ENCODE results near the gene THBD.

THBD gene

DNA sequence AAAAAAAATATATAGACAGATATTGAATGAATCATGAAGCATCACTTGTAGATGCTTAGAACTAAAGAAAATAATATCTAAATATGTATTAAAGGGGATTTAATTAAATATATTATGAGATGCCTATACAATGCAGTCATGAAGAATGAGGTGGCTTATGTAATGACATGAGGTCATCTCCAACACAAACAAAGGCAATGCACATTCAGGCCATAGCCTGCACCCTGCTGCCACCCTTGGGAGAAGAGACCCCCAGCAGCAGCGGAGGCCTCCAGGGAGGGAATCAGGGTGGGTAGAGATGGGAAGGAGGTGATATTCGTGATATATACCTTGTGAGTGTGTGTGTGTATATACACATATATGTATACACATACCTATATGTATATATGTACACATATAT is 40.8 kb downstream of the THBD start:
- Histone ChIP-seq H3K36me3 (replicated peaks; ENCODE audit: low read depth, low read length) (no peaks in the 10 kb centered on the region), H3K4me3 (ENCODE audit: low read length) (no peak overlapping the region), H3K27ac (ENCODE audit: low read length) (no peak overlapping the region), H4K20me1 (ENCODE audit: insufficient read depth, low read length) (no peaks in the 10 kb centered on the region), H3K4me2 (ENCODE audit: low read length) (no peak overlapping the region), H3K9ac (ENCODE audit: low read length) (no peak overlapping the region), H3K9me3 (ENCODE audit: insufficient read depth, low read length) (no peaks in the 10 kb centered on the region), H3K79me2 (ENCODE audit: low read length) (no peaks in the 10 kb centered on the region), H2AFZ (ENCODE audit: low read depth, low read length) (no peak overlapping the region), H3K4me1 (ENCODE audit: low read length) (no peaks in the 10 kb centered on the region), H3K27me3 (ENCODE audit: low read depth, low read length) (peaks cover 9% of the 10 kb centered on the region; the same call in 1 of the 2 replicates)
- TF ChIP-seq, protein P1, sequence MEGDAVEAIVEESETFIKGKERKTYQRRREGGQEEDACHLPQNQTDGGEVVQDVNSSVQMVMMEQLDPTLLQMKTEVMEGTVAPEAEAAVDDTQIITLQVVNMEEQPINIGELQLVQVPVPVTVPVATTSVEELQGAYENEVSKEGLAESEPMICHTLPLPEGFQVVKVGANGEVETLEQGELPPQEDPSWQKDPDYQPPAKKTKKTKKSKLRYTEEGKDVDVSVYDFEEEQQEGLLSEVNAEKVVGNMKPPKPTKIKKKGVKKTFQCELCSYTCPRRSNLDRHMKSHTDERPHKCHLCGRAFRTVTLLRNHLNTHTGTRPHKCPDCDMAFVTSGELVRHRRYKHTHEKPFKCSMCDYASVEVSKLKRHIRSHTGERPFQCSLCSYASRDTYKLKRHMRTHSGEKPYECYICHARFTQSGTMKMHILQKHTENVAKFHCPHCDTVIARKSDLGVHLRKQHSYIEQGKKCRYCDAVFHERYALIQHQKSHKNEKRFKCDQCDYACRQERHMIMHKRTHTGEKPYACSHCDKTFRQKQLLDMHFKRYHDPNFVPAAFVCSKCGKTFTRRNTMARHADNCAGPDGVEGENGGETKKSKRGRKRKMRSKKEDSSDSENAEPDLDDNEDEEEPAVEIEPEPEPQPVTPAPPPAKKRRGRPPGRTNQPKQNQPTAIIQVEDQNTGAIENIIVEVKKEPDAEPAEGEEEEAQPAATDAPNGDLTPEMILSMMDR (IDR thresholded peaks at IDR 0.05; ENCODE audit: low read depth, low read length), result no peak
- TF ChIP-seq EZH2phosphoT487 (IDR thresholded peaks at IDR 0.05; ENCODE audit: low read depth), result no peak

DNA sequence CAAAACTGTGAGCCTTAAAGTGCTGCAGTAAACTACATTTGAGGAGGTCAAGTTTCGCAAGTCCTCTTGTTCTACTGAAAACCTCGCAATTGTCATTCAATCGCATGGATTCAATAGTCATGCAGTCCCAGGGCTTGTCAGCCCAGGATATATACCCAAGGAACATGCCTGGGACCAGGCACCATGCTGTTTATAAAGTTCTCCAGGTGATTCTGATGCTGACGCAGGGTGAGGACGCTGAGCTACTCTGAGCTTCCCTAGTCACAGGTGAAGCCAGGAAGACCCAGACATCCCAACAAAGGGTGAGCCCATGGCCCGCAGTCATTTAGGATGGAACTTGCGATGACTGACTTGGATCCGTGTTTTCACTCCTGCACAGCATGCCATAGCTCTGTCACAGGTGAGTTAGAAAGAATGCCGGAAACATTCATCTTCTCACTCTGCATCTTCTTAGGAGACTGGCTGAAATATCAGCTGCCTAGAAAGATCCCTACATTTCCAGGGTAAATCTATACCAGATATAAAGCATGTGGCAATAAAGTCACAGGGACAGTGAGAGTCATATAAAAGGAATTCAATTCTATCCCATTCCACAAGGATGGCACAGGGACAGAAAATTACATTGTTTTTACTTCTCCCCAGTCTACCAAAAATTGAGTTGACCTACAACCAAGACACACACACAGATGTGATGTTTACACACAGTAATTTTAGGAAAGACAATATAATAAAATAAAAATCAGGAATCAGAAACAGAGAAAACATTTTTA is 41.4 kb downstream of the THBD start:
- Histone ChIP-seq H2AFZ (ENCODE audit: low read depth, low read length) (no peak overlapping the region), H3K9me3 (ENCODE audit: insufficient read depth, low read length) (no peaks in the 10 kb centered on the region), H3K79me2 (ENCODE audit: low read length) (no peaks in the 10 kb centered on the region), H3K27ac (ENCODE audit: low read length) (no peak overlapping the region), H3K36me3 (replicated peaks; ENCODE audit: low read depth, low read length) (no peaks in the 10 kb centered on the region), H3K4me1 (ENCODE audit: low read length) (no peaks in the 10 kb centered on the region), H4K20me1 (ENCODE audit: insufficient read depth, low read length) (no peaks in the 10 kb centered on the region), H3K9ac (ENCODE audit: low read length) (no peak overlapping the region), H3K4me2 (ENCODE audit: low read length) (no peak overlapping the region), H3K4me3 (ENCODE audit: low read length) (no peak overlapping the region), H3K27me3 (ENCODE audit: low read depth, low read length) (peaks cover 9% of the 10 kb centered on the region; the same call in 1 of the 2 replicates)
- TF ChIP-seq, protein P1 (IDR thresholded peaks at IDR 0.05; ENCODE audit: low read depth, low read length), result no peak
- TF ChIP-seq EZH2phosphoT487 (IDR thresholded peaks at IDR 0.05; ENCODE audit: low read depth), result no peak

DNA sequence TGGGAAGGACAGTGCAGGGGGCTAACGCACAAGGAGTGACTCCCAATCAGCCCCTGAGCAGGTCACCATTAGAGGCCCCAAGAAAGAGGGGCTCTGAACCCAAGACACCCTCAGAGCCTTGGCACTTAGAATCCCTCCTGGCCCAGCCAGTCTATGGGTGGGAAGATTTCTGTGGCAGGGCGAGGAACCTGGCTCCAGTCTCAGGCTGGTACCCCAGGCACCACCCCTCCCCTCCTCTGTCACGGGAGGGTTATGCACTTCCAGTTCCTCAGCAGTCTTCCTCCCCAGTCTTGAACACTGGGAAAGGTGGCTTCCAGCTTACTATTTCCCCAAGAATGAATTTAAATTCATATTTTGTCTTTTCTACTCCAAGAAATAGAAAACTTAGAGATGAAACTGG is 42.0 kb downstream of the THBD start:
- Histone ChIP-seq H3K4me3 (ENCODE audit: low read length) (no peak overlapping the region), H4K20me1 (ENCODE audit: insufficient read depth, low read length) (no peaks in the 10 kb centered on the region), H3K36me3 (replicated peaks; ENCODE audit: low read depth, low read length) (no peaks in the 10 kb centered on the region), H3K27ac (ENCODE audit: low read length) (no peak overlapping the region), H3K9ac (ENCODE audit: low read length) (no peak overlapping the region), H3K4me1 (ENCODE audit: low read length) (no peaks in the 10 kb centered on the region), H3K4me2 (ENCODE audit: low read length) (no peak overlapping the region), H2AFZ (ENCODE audit: low read depth, low read length) (no peak overlapping the region), H3K79me2 (ENCODE audit: low read length) (no peaks in the 10 kb centered on the region), H3K27me3 (ENCODE audit: low read depth, low read length) (peaks cover 9% of the 10 kb centered on the region; the same call in 1 of the 2 replicates), H3K9me3 (ENCODE audit: insufficient read depth, low read length) (no peaks in the 10 kb centered on the region)
- no peak for TF ChIP-seq EZH2phosphoT487 (IDR thresholded peaks at IDR 0.05; ENCODE audit: low read depth)
- TF ChIP-seq, protein P1 (IDR thresholded peaks at IDR 0.05; ENCODE audit: low read depth, low read length), result no peak

DNA sequence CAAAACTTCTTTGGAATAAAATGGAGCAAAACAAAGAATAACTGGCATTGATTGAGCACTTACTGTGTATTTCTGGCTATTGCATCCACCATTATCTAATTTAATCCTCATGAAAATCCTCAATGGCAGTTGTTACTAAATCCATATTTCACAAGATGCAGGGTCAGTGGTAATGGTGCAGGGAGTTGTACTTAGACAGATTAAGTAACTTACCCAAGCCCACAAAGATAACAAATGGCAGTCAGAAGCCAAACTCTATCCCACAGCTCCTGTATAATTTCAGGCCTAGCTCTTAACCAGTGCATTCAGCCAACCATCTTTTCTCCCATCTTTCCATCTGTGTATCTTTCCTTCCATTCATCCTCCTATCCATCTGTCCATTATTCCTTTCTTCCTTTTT is 43.7 kb downstream of the THBD start:
- Histone ChIP-seq H4K20me1 (ENCODE audit: insufficient read depth, low read length) (no peaks in the 10 kb centered on the region), H3K9ac (ENCODE audit: low read length) (no peak overlapping the region), H3K9me3 (ENCODE audit: insufficient read depth, low read length) (no peaks in the 10 kb centered on the region), H3K27me3 (ENCODE audit: low read depth, low read length) (peaks cover 2% of the 10 kb centered on the region; the same call in 1 of the 2 replicates), H2AFZ (ENCODE audit: low read depth, low read length) (no peak overlapping the region), H3K79me2 (ENCODE audit: low read length) (no peaks in the 10 kb centered on the region), H3K36me3 (replicated peaks; ENCODE audit: low read depth, low read length) (no peaks in the 10 kb centered on the region), H3K4me1 (ENCODE audit: low read length) (no peaks in the 10 kb centered on the region), H3K4me3 (ENCODE audit: low read length) (no peak overlapping the region), H3K27ac (ENCODE audit: low read length) (no peak overlapping the region), H3K4me2 (ENCODE audit: low read length) (no peak overlapping the region)
- TF ChIP-seq EZH2phosphoT487 (IDR thresholded peaks at IDR 0.05; ENCODE audit: low read depth), result no peak
- TF ChIP-seq, protein P1 (IDR thresholded peaks at IDR 0.05; ENCODE audit: low read depth, low read length), result no peak

Data from OCI-LY3 (cell line).